BE2C (cell line): ENCODE data around the gene RHEBL1.

Source experiments
- DNase-seq: peaks from one replicate; pipeline ENCODE4 v3.0.0-alpha.2; 2020
- H3K27me3 ChIP-seq: fragments of 250-450 bp; sonication (Bioruptor Pico); 2 replicates; pipeline ENCODE4 v1.5.1; 2020; ENCODE audit warnings: mild to moderate bottlenecking
- H3K36me3 ChIP-seq: fragments of 250-450 bp; sonication (Bioruptor Pico); 2 replicates; pipeline ENCODE4 v1.5.1; 2020; ENCODE audit warnings: mild to moderate bottlenecking
- H3K4me1 ChIP-seq: fragments of 250-450 bp; sonication (Bioruptor Pico); 2 replicates; pipeline ENCODE4 v1.5.1; 2020
- H3K4me3 ChIP-seq: 2 replicates; pipeline ENCODE4 v1.5.1; 2011; ENCODE audit warnings: low read depth, low read length
- H3K9me3 ChIP-seq: fragments of 250-450 bp; sonication (Bioruptor Pico); 2 replicates; pipeline ENCODE4 v1.5.1; 2020
- TF ChIP-seq, protein P1 (sequence below): IDR thresholded peaks from 2 replicates; pipeline ENCODE4 v1.5.1; 2012; ENCODE audit warnings: mild to moderate bottlenecking, low read depth, low read length

RHEBL1 gene

DNA sequence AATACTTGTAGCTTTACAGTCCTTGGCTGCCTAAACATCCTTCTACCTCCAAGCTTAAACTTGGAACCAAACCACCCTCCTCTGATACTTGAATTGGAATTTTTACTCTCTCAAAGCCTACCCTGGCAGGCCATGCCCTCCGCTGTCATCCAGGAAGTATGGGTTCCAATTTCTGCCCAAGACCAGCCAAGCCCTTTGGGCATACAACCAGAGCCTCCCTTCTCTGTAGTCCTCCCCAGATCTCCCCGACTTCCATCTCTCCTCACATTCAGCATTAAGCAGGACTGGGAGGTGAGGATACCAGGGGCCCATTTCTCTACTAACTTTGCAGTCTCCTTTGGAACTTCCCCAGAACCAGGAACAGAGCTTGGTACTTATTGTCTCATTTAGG, 25.2 kb upstream of the RHEBL1 start:
- DNase-seq: no peak
- Histone ChIP-seq H3K36me3 (peaks cover 5% of the 10 kb centered on the region; the same call in 1 of the 2 replicates), H3K4me1 (peaks cover 6% of the 10 kb centered on the region; the same call in 1 of the 2 replicates), H3K9me3 (no peaks in the 10 kb centered on the region), H3K4me3 (no peak overlapping the region), H3K27me3 (peaks cover 54% of the 10 kb centered on the region)
- TF ChIP-seq, protein P1, sequence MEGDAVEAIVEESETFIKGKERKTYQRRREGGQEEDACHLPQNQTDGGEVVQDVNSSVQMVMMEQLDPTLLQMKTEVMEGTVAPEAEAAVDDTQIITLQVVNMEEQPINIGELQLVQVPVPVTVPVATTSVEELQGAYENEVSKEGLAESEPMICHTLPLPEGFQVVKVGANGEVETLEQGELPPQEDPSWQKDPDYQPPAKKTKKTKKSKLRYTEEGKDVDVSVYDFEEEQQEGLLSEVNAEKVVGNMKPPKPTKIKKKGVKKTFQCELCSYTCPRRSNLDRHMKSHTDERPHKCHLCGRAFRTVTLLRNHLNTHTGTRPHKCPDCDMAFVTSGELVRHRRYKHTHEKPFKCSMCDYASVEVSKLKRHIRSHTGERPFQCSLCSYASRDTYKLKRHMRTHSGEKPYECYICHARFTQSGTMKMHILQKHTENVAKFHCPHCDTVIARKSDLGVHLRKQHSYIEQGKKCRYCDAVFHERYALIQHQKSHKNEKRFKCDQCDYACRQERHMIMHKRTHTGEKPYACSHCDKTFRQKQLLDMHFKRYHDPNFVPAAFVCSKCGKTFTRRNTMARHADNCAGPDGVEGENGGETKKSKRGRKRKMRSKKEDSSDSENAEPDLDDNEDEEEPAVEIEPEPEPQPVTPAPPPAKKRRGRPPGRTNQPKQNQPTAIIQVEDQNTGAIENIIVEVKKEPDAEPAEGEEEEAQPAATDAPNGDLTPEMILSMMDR: no peak

GRCh38 chr12:49094160-49094974, 24.6 kb upstream of the RHEBL1 start, which contains the start of gene DHH:
Gene DHH, minus strand, starts transcription at chr12:49094801. Its CDS starts 289 bp downstream, at chr12:49094512.
- peaks cover 6% of the 10 kb centered on the region; the same call in 1 of the 2 replicates for H3K4me1 ChIP-seq
- H3K36me3 ChIP-seq: peaks cover 5% of the 10 kb centered on the region; the same call in 1 of the 2 replicates
- TF ChIP-seq, protein P1: no peak
- no peaks in the 10 kb centered on the region for H3K9me3 ChIP-seq
- H3K27me3 ChIP-seq: peaks cover 60% of the 10 kb centered on the region
- peak; percentile 54 for DNase-seq
- H3K4me3 ChIP-seq: peak within 1 kb of the TSS; percentile 35

DNA sequence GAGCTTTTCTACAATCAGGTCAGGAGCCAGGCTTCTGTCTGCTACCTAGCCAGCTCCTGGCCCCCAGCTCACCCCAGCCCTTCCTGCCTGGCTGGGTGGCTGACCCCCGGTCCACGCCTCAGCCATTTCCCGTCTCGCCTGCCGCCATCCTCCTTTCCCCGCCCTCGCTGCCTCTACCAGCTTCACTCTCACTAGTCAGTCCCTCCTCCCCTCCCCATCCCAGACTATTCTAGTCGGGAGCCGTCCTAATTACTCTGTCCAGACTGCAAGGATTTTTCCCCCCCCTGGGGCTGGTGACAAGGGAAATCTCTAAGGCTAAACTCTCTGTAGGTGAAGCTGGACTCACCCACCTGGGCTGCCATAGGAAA, 24.0 kb upstream of the RHEBL1 start:
- DNase-seq: no peak
- Histone ChIP-seq H3K4me3 (peak overlapping the region; percentile 35), H3K9me3 (no peaks in the 10 kb centered on the region), H3K4me1 (peaks cover 6% of the 10 kb centered on the region; the same call in 1 of the 2 replicates), H3K27me3 (peaks cover 66% of the 10 kb centered on the region), H3K36me3 (peaks cover 5% of the 10 kb centered on the region; the same call in 1 of the 2 replicates)
- TF ChIP-seq, protein P1: no peak

GRCh38 chr12:49092816-49093406, 23.1 kb upstream of the RHEBL1 start:
- no peaks in the 10 kb centered on the region for H3K9me3 ChIP-seq
- no peak overlapping the region for H3K4me3 ChIP-seq
- H3K4me1 ChIP-seq: peaks cover 8% of the 10 kb centered on the region
- DNase-seq: no peak
- peaks cover 66% of the 10 kb centered on the region for H3K27me3 ChIP-seq
- peaks cover 5% of the 10 kb centered on the region; the same call in 1 of the 2 replicates for H3K36me3 ChIP-seq
- TF ChIP-seq, protein P1: no peak

GRCh38 chr12:49092086-49092815, 22.5 kb upstream of the RHEBL1 start:
- peaks cover 9% of the 10 kb centered on the region for H3K4me1 ChIP-seq
- H3K4me3 ChIP-seq: peak overlapping the region; percentile 43
- TF ChIP-seq, protein P1: peak; percentile 65
- H3K27me3 ChIP-seq: peaks cover 66% of the 10 kb centered on the region
- DNase-seq: peak; percentile 63
- no peaks in the 10 kb centered on the region for H3K9me3 ChIP-seq
- H3K36me3 ChIP-seq: no peaks in the 10 kb centered on the region; the same call in 1 of the 2 replicates

- TF ChIP-seq, protein P1: no peak
- peaks cover 9% of the 10 kb centered on the region for H3K4me1 ChIP-seq
- no peak for DNase-seq
- no peaks in the 10 kb centered on the region for H3K36me3 ChIP-seq
- H3K9me3 ChIP-seq: no peaks in the 10 kb centered on the region
- peak overlapping the region; percentile 43 for H3K4me3 ChIP-seq
- H3K27me3 ChIP-seq: peaks cover 66% of the 10 kb centered on the region
Observed at GRCh38 chr12:49091836-49092085, 22.0 kb upstream of the RHEBL1 start.
